ENCODE data around the gene PCDH18. TPM values are rescaled to one million over a fixed set of nuclear protein-coding genes. Genes with fewer than 3 reads are reported as not detected.
"Not testable (repeated sequence)": the region's sequence is repeated elsewhere in the genome, so short reads cannot be mapped to it uniquely, and the experiment has no call there.

The PCDH18 gene
- total and polyA plus RNA-seq, 2 donors from 2014 or later = 2.2 to 10.1 TPM

- H3K36me3 ChIP-seq (ENCODE audit: control insufficient read depth in 2 of 3, insufficient read depth in 3 of 3, low read length in 3 of 3) = peaks cover 0 to 2% (median 0%) of the 10 kb centered on the region in 3 donors
- no peaks in the 10 kb centered on the region for H3K27me3 ChIP-seq (ENCODE audit: control insufficient read depth, insufficient read depth, low read length)
- H3K27ac ChIP-seq (ENCODE audit: low read depth in 2 of 2, low read length in 2 of 2) = no peak overlapping the region
- TF ChIP-seq CTCF (IDR thresholded peaks at IDR 0.05; ENCODE audit: borderline replicate concordance, extremely low read depth, insufficient read depth) = no peak
- H3K4me3 ChIP-seq (ENCODE audit: low read length in 3 of 3) = no peak overlapping the region
- DNase-seq = peak in 1 of 5 donors; percentile 21
- no peak overlapping the region for H3K9ac ChIP-seq (ENCODE audit: low read length in 3 of 3)
- no peaks in the 10 kb centered on the region for H3K4me1 ChIP-seq (ENCODE audit: control insufficient read depth in 2 of 3, insufficient read depth in 2 of 3, low read depth in 1 of 3, low read length in 3 of 3)
- H3K9me3 ChIP-seq (ENCODE audit: control insufficient read depth in 2 of 3, insufficient read depth in 1 of 3, low read length in 3 of 3) = no peaks in the 10 kb centered on the region
- no peak for FAIRE-seq
- intact Hi-C loops (cut with DNase I) = no loop called here
These were observed 12.9 kb downstream of the PCDH18 start for GRCh38 chr4:137519406-137519805.

- H3K9ac ChIP-seq (ENCODE audit: low read length in 3 of 3); H3K4me1 ChIP-seq (ENCODE audit: control insufficient read depth in 2 of 3, insufficient read depth in 2 of 3, low read depth in 1 of 3, low read length in 3 of 3); intact Hi-C loops (cut with DNase I); H3K27ac ChIP-seq (ENCODE audit: low read depth in 2 of 2, low read length in 2 of 2); H3K9me3 ChIP-seq (ENCODE audit: control insufficient read depth in 2 of 3, insufficient read depth in 1 of 3, low read length in 3 of 3); DNase-seq; FAIRE-seq; H3K27me3 ChIP-seq (ENCODE audit: control insufficient read depth, insufficient read depth, low read length); H3K4me3 ChIP-seq (ENCODE audit: low read length in 3 of 3); H3K36me3 ChIP-seq (ENCODE audit: control insufficient read depth in 2 of 3, insufficient read depth in 3 of 3, low read length in 3 of 3): not testable (repeated sequence)
These were observed 15.0 kb downstream of the PCDH18 start for GRCh38 chr4:137517323-137517722.

GRCh38 chr4:137514406-137515111 is 17.7 kb downstream of the PCDH18 start:
- H3K27me3 ChIP-seq (ENCODE audit: control insufficient read depth, insufficient read depth, low read length) = no peaks in the 10 kb centered on the region
- no peaks in the 10 kb centered on the region for H3K4me1 ChIP-seq (ENCODE audit: control insufficient read depth in 2 of 3, insufficient read depth in 2 of 3, low read depth in 1 of 3, low read length in 3 of 3)
- H3K27ac ChIP-seq (ENCODE audit: low read depth in 2 of 2, low read length in 2 of 2) = no peak overlapping the region
- TF ChIP-seq CTCF (IDR thresholded peaks at IDR 0.05; ENCODE audit: borderline replicate concordance, extremely low read depth, insufficient read depth) = no peak
- DNase-seq (no peak), FAIRE-seq (no peak)
- no peak overlapping the region for H3K9ac ChIP-seq (ENCODE audit: low read length in 3 of 3)
- intact Hi-C loops (cut with DNase I) = no loop called here
- no peak overlapping the region for H3K4me3 ChIP-seq (ENCODE audit: low read length in 3 of 3)
- no peaks in the 10 kb centered on the region for H3K36me3 ChIP-seq (ENCODE audit: control insufficient read depth in 2 of 3, insufficient read depth in 3 of 3, low read length in 3 of 3)
- H3K9me3 ChIP-seq (ENCODE audit: control insufficient read depth in 2 of 3, insufficient read depth in 1 of 3, low read length in 3 of 3) = no peaks in the 10 kb centered on the region

- no peak overlapping the region for H3K27ac ChIP-seq (ENCODE audit: low read depth in 2 of 2, low read length in 2 of 2)
- no peak overlapping the region for H3K4me3 ChIP-seq (ENCODE audit: low read length in 3 of 3)
- no peak for TF ChIP-seq CTCF (IDR thresholded peaks at IDR 0.05; ENCODE audit: borderline replicate concordance, extremely low read depth, insufficient read depth)
- no peaks in the 10 kb centered on the region for H3K36me3 ChIP-seq (ENCODE audit: control insufficient read depth in 2 of 3, insufficient read depth in 3 of 3, low read length in 3 of 3)
- no peaks in the 10 kb centered on the region for H3K4me1 ChIP-seq (ENCODE audit: control insufficient read depth in 2 of 3, insufficient read depth in 2 of 3, low read depth in 1 of 3, low read length in 3 of 3)
- H3K9ac ChIP-seq (ENCODE audit: low read length in 3 of 3) = no peak overlapping the region
- H3K27me3 ChIP-seq (ENCODE audit: control insufficient read depth, insufficient read depth, low read length) = no peaks in the 10 kb centered on the region
- FAIRE-seq = no peak
- no peaks in the 10 kb centered on the region for H3K9me3 ChIP-seq (ENCODE audit: control insufficient read depth in 2 of 3, insufficient read depth in 1 of 3, low read length in 3 of 3)
- DNase-seq = no peak
- intact Hi-C loops (cut with DNase I) = no loop called here
These were observed 21.6 kb downstream of the PCDH18 start for GRCh38 chr4:137510557-137511265.

Measured in kidney (tissue), 14 donors.